ENCODE results near the gene CNOT1.
A peak's percentile ranks its signal among the peaks of the same experiment; 100 is the strongest.

GRCh38 chr16:58472827-58473226, 156.8 kb downstream of the CNOT1 start:
- TF ChIP-seq POLR2AphosphoS5 (IDR thresholded peaks at IDR 0.05) = no peak
- no peak for TF ChIP-seq POLR2A (IDR thresholded peaks at IDR 0.05)
- TF ChIP-seq CTCF (IDR thresholded peaks at IDR 0.05) = no peak
- TF ChIP-seq EP300 (IDR thresholded peaks at IDR 0.05) = peak in 1 of 4 donors; percentile 56

Measured in upper lobe of left lung (tissue), 4 donors.